H1 (cell line): ENCODE measurements around the gene DRD5. TPM values are rescaled to one million over a fixed set of nuclear protein-coding genes. Genes with fewer than 3 reads are reported as not detected.
"Not testable (repeated sequence)": the region's sequence is repeated elsewhere in the genome, so short reads cannot be mapped to it uniquely, and the experiment has no call there.

ENCODE experiments used
- CTCF ChIA-PET: fragments of 300-600 bp; sonication (Branson Sonifier 250); formaldehyde crosslinking; loops from one replicate; lab custom pipeline; 2021; ENCODE audit not compliant: partially characterized antibody; lab: Charles Lee
- POLR2A ChIA-PET: fragments of 300-600 bp; sonication (Branson Sonifier 250); formaldehyde crosslinking; loops from one replicate; lab custom pipeline; 2021; ENCODE audit warnings: inconsistent platforms; ENCODE audit not compliant: partially characterized antibody; lab: Charles Lee
- DNase-seq, 2 experiments: peaks; one replicate each; pipeline versions ENCODE4 v3.0.0 to v3.0.0-alpha.2; 2010 to 2022; ENCODE audit warnings: low spot score in 2 of 2, low read depth in 1 of 2, mixed read lengths in 1 of 2
- FAIRE-seq: peaks from 2 replicates; lab custom pipeline; 2011; peaks lifted over from hg19 to GRCh38; lab: Jason Lieb, UNC
- H2AFZ ChIP-seq: 2 replicates; pipeline ENCODE4 v1.8.1; 2012; ENCODE audit warnings: low read length, inconsistent platforms
- H2AK5ac ChIP-seq: 2 replicates; pipeline ENCODE4 v1.6.1; 2013; ENCODE audit warnings: low read depth, low read length
- H2BK120ac ChIP-seq: replicated peaks from 2 replicates; pipeline ENCODE3; 2013; ENCODE audit warnings: low read depth, low read length, inconsistent platforms
- H2BK12ac ChIP-seq: 2 replicates; pipeline ENCODE4 v1.6.1; 2013; ENCODE audit warnings: low read depth, low read length
- H2BK15ac ChIP-seq: 2 replicates; pipeline ENCODE4 v1.6.1; 2013; ENCODE audit warnings: low read length
- H2BK20ac ChIP-seq: 2 replicates; pipeline ENCODE4 v1.6.1; 2013; ENCODE audit warnings: low read length
- H2BK5ac ChIP-seq: 2 replicates; pipeline ENCODE4 v1.6.1; 2013; ENCODE audit warnings: low read depth, low read length
- H3K14ac ChIP-seq: 2 replicates; pipeline ENCODE4 v1.6.1; 2013; ENCODE audit warnings: inconsistent platforms; ENCODE audit not compliant: insufficient read length
- H3K18ac ChIP-seq: 2 replicates; pipeline ENCODE4 v1.6.1; 2013; ENCODE audit warnings: low read length; ENCODE audit errors: extremely low read depth
- H3K23ac ChIP-seq: 2 replicates; pipeline ENCODE4 v1.6.1; 2013; ENCODE audit warnings: inconsistent platforms; ENCODE audit not compliant: insufficient read length
- H3K23me2 ChIP-seq: 2 replicates; pipeline ENCODE4 v1.6.1; 2013; ENCODE audit warnings: low read depth, low read length
- H3K27ac ChIP-seq: 2 replicates; pipeline ENCODE4 v1.6.1; 2011; ENCODE audit warnings: low read depth, low read length, inconsistent platforms
- H3K27me3 ChIP-seq, 4 experiments: replicated peaks in 1 of 4; 1 replicate in 1 of 4; 2 replicates in 3 of 4; pipeline versions ENCODE4 v1.6.1 to v1.8.1; 2011 to 2013; ENCODE audit warnings: low read length in 3 of 4, mild to moderate bottlenecking in 3 of 4, inconsistent platforms in 2 of 4, mixed read lengths in 2 of 4, moderate library complexity in 1 of 4; ENCODE audit not compliant: control insufficient read depth in 3 of 4, insufficient read depth in 3 of 4; ENCODE audit errors: extremely low read depth in 1 of 4
- H3K36me3 ChIP-seq, 4 experiments: 2 replicates each; pipeline versions ENCODE4 v1.6.1 to v1.8.1; 2011 to 2013; ENCODE audit warnings: mild to moderate bottlenecking in 4 of 4, low read length in 3 of 4, moderate library complexity in 2 of 4, control low read depth in 1 of 4, inconsistent platforms in 1 of 4; ENCODE audit not compliant: insufficient read depth in 4 of 4, control insufficient read depth in 2 of 4
- H3K4ac ChIP-seq: replicated peaks from 2 replicates; pipeline ENCODE3; 2013; ENCODE audit warnings: low read length, low read depth, mixed read lengths, inconsistent platforms; ENCODE audit not compliant: insufficient read length
- H3K4me1 ChIP-seq, 4 experiments: replicated peaks in 1 of 4; 1 replicate in 1 of 4; 2 replicates in 3 of 4; pipeline versions ENCODE4 v1.6.1 to v1.8.1; 2011 to 2013; ENCODE audit warnings: low read length in 3 of 4, inconsistent platforms in 2 of 4, mixed read lengths in 1 of 4; ENCODE audit not compliant: insufficient read depth in 4 of 4, control insufficient read depth in 3 of 4
- H3K4me2 ChIP-seq, 2 experiments: 2 replicates each; pipeline versions ENCODE4 v1.6.1 to v1.8.1; 2011 to 2013; ENCODE audit warnings: low read depth in 2 of 2, low read length in 2 of 2, control low read depth in 1 of 2, inconsistent platforms in 1 of 2, mild to moderate bottlenecking in 1 of 2; ENCODE audit not compliant: insufficient read depth in 1 of 2
- H3K4me3 ChIP-seq, 4 experiments: fragments of 200-600, 300-600 bp in 1 of 4; sonication (generic), shearing (Covaris generic), sonication (Bioruptor Twin) in 1 of 4; 2 replicates each; pipeline versions ENCODE4 v1.5.1 to v1.8.1; 2011 to 2016; ENCODE audit warnings: low read length in 4 of 4, low read depth in 3 of 4, control low read depth in 2 of 4, inconsistent platforms in 2 of 4, mild to moderate bottlenecking in 2 of 4, mixed read lengths in 1 of 4, moderate library complexity in 1 of 4; ENCODE audit not compliant: insufficient read depth in 2 of 4; ENCODE audit errors: extremely low read depth in 1 of 4
- H3K56ac ChIP-seq: replicated peaks from 2 replicates; pipeline ENCODE3; 2013; ENCODE audit warnings: low read depth, mild to moderate bottlenecking, mixed read lengths, low read length, inconsistent platforms; ENCODE audit not compliant: insufficient read length
- H3K79me1 ChIP-seq: 2 replicates; pipeline ENCODE4 v1.6.1; 2013; ENCODE audit warnings: low read depth, low read length, control low read depth
- H3K79me2 ChIP-seq, 2 experiments: 2 replicates each; pipeline versions ENCODE4 v1.6.1 to v1.8.1; 2012 to 2013; ENCODE audit warnings: low read length in 2 of 2, mild to moderate bottlenecking in 2 of 2, inconsistent platforms in 1 of 2; ENCODE audit not compliant: insufficient read depth in 2 of 2, control insufficient read depth in 1 of 2
- H3K9ac ChIP-seq, 4 experiments: replicated peaks in 1 of 4; 1 replicate in 1 of 4; 2 replicates in 3 of 4; pipeline versions ENCODE4 v1.6.1 to v1.8.1; 2011 to 2013; ENCODE audit warnings: low read depth in 3 of 4, low read length in 3 of 4, control low read depth in 2 of 4, mild to moderate bottlenecking in 2 of 4, moderate library complexity in 2 of 4, inconsistent platforms in 1 of 4; ENCODE audit errors: extremely low read depth in 1 of 4
- H3K9me3 ChIP-seq, 2 experiments: 2 replicates each; pipeline versions ENCODE4 v1.6.1 to v1.8.1; 2012 to 2013; ENCODE audit warnings: mild to moderate bottlenecking in 2 of 2, moderate library complexity in 2 of 2, control low read depth in 1 of 2, inconsistent platforms in 1 of 2, low read depth in 1 of 2, low read length in 1 of 2, mixed read lengths in 1 of 2; ENCODE audit not compliant: insufficient read depth in 2 of 2
- H4K20me1 ChIP-seq, 2 experiments: replicated peaks in 1 of 2; 2 replicates each; pipeline versions ENCODE3 to v1.8.1; 2011 to 2013; ENCODE audit warnings: inconsistent platforms in 2 of 2, low read length in 2 of 2, mild to moderate bottlenecking in 1 of 2; ENCODE audit not compliant: insufficient read depth in 2 of 2, control insufficient read depth in 1 of 2
- H4K5ac ChIP-seq: 2 replicates; pipeline ENCODE4 v1.6.1; 2013; ENCODE audit warnings: low read length, low read depth, mixed read lengths, inconsistent platforms; ENCODE audit not compliant: insufficient read length
- H4K8ac ChIP-seq: 2 replicates; pipeline ENCODE4 v1.8.0; 2013; ENCODE audit warnings: mild to moderate bottlenecking, moderate library complexity, low read length, inconsistent platforms; ENCODE audit not compliant: insufficient read depth; ENCODE audit errors: extremely low read depth
- H4K91ac ChIP-seq: replicated peaks from 2 replicates; pipeline ENCODE3; 2013; ENCODE audit warnings: low read length, mixed read lengths, inconsistent platforms; ENCODE audit not compliant: insufficient read length
- WGBS, 2 experiments: shearing (Covaris generic) in 1 of 2; methylation state at CpG; one replicate each; pipeline versions ENCODE4 v1.1.6 to v1.1.7; 2013 to 2015; ENCODE audit warnings: low lambda C conversion rate in 2 of 2, mixed read lengths in 2 of 2, inconsistent platforms in 1 of 2, low coverage in 1 of 2, missing lambda C conversion rate in 1 of 2; ENCODE audit not compliant: insufficient replicate concordance in 2 of 2, insufficient coverage in 1 of 2, insufficient read length in 1 of 2; ENCODE audit errors: extremely low coverage in 1 of 2, missing lambda C conversion rate in 1 of 2; 5-methylcytosine and 5-hydroxymethylcytosine counted together
- polyA plus RNA-seq, 7 experiments: library from polyadenylated mRNA; depleted of rRNA in 3 of 7; stranded (reverse) in 5 of 7; unstranded in 2 of 7; fragments of >200 nt in 5 of 7; fragments of 200-250 nt in 2 of 7; gene quantifications; 1 replicate in 5 of 7; 2 replicates in 1 of 7; 4 replicates in 1 of 7; pipeline versions ENCODE4 v1.2.1 to v1.2.3, GENCODE V29; 2011 to 2013; ENCODE audit warnings: missing spikeins in 2 of 7, mixed read lengths in 2 of 7
- total RNA-seq: library from RNA; stranded (reverse); fragmentation: NEBNext Ultra II Directional; extraction: Animal tissue kit (Norgen Biotek cat#: 25700); gene quantifications from 2 replicates; pipeline ENCODE4 v1.2.1, GENCODE V29; 2021

Gene DRD5
- total and polyA plus RNA-seq, 2 of the 8 experiments (the other 6 are each of a cell fraction or from before 2014, with no cell fraction given): 0.11 to 0.21 TPM

- WGBS, 2 experiments: 87% methylated on average over 5 of the region's 5 CpGs; no CpG with 5 or more reads in 1 of the 2 experiments
Observed at GRCh38 chr4:9785891-9786290, 4.5 kb downstream of the DRD5 start.

More at GRCh38 chr4:9785891-9786290, 4.5 kb downstream of the DRD5 start:
- H3K79me2 ChIP-seq, H2BK120ac ChIP-seq, H2BK20ac ChIP-seq, H4K8ac ChIP-seq, H4K5ac ChIP-seq, H3K4me1 ChIP-seq, DNase-seq, H4K91ac ChIP-seq, H3K9me3 ChIP-seq, POLR2A ChIA-PET, H3K9ac ChIP-seq, H3K4ac ChIP-seq, H2BK15ac ChIP-seq, H3K4me2 ChIP-seq, H3K27ac ChIP-seq, H2AK5ac ChIP-seq, H3K18ac ChIP-seq, H3K23me2 ChIP-seq, H4K20me1 ChIP-seq, H3K14ac ChIP-seq, H3K56ac ChIP-seq, H2BK5ac ChIP-seq, FAIRE-seq, H3K79me1 ChIP-seq, H3K23ac ChIP-seq, H3K4me3 ChIP-seq, H3K36me3 ChIP-seq, H2BK12ac ChIP-seq, H2AFZ ChIP-seq: not testable (repeated sequence)
- CTCF ChIA-PET: interaction anchor here (1.6 kb wide), 1 partner anchor 230 kb away, joined by 4 read pairs; no protein-coding TSS in a partner anchor
- peaks cover 11 to 25% (median 21%) of the 10 kb centered on the region in 4 experiments for H3K27me3 ChIP-seq
